Spleen (tissue), 7 donors: ENCODE results near the gene SHANK1.

Source experiments
- POLR2AphosphoS5 ChIP-seq, 3 donors: sonication (generic); formaldehyde crosslinking; IDR thresholded peaks; one replicate each; pipeline ENCODE4 v1.5.1; 2017; ENCODE audit warnings: antibody characterized with exemption in 3 of 3
- TF ChIP-seq, protein P1 (sequence below), 11 experiments: fragments of 200-600 bp in 7 of 11; fragments of 450-650 bp in 4 of 11; sonication (generic) in 4 of 11; IDR thresholded peaks in 8 of 11; conservative IDR thresholded peaks in 3 of 11; 1 replicate in 7 of 11; 2 replicates in 4 of 11; pipeline versions ENCODE4 v1.4.0 to v1.8.0; 2016 to 2021; ENCODE audit warnings: antibody characterized with exemption in 11 of 11, inconsistent platforms in 4 of 11, mild to moderate bottlenecking in 1 of 11
- donor health status: DM: no; HTN: no; CAD: no; lungs with moderate emphysema.
- donor health status: DM: no; HTN: no; CAD: no.
- donor health status: DM: no; HTN: no; CAD: no.

DNA sequence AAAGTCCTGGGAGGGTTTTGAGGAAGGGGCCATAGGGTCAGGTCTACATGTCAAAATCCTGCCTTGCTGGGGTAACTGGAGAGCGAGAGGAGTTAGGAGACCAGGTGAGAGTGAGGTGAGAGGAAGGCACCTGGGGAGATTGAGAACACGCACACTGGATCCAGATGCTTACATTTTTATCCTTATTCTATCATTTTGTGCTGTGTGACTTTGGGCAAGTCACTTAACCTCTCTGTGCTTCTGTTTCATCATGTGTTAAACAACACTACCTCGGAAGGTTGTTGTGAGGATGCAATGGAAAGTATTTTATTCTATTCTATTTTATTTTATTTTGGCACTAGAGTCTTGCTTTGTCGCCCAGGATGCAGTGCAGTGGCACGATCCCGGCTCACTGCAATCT, 66.9 kb downstream of the SHANK1 start:
- TF ChIP-seq, protein P1, sequence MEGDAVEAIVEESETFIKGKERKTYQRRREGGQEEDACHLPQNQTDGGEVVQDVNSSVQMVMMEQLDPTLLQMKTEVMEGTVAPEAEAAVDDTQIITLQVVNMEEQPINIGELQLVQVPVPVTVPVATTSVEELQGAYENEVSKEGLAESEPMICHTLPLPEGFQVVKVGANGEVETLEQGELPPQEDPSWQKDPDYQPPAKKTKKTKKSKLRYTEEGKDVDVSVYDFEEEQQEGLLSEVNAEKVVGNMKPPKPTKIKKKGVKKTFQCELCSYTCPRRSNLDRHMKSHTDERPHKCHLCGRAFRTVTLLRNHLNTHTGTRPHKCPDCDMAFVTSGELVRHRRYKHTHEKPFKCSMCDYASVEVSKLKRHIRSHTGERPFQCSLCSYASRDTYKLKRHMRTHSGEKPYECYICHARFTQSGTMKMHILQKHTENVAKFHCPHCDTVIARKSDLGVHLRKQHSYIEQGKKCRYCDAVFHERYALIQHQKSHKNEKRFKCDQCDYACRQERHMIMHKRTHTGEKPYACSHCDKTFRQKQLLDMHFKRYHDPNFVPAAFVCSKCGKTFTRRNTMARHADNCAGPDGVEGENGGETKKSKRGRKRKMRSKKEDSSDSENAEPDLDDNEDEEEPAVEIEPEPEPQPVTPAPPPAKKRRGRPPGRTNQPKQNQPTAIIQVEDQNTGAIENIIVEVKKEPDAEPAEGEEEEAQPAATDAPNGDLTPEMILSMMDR (IDR thresholded peaks at IDR 0.05 in 8 of 11, conservative IDR thresholded peaks at IDR 0.05 in 3 of 11), result no peak
- TF ChIP-seq POLR2AphosphoS5 (IDR thresholded peaks at IDR 0.05), result no peak
